Activated CD8-positive, alpha-beta memory T cell treated with anti-CD3 and anti-CD28 coated beads for 24 hours (primary cell): Measurements from ENCODE around the gene GCK.
"Not testable (repeated sequence)": the region's sequence is repeated elsewhere in the genome, so short reads cannot be mapped to it uniquely, and the experiment has no call there.

ENCODE experiments used
- DNase-seq: peaks from one replicate; pipeline ENCODE4 v3.0.0-alpha.2; 2020

GCK gene

DNA sequence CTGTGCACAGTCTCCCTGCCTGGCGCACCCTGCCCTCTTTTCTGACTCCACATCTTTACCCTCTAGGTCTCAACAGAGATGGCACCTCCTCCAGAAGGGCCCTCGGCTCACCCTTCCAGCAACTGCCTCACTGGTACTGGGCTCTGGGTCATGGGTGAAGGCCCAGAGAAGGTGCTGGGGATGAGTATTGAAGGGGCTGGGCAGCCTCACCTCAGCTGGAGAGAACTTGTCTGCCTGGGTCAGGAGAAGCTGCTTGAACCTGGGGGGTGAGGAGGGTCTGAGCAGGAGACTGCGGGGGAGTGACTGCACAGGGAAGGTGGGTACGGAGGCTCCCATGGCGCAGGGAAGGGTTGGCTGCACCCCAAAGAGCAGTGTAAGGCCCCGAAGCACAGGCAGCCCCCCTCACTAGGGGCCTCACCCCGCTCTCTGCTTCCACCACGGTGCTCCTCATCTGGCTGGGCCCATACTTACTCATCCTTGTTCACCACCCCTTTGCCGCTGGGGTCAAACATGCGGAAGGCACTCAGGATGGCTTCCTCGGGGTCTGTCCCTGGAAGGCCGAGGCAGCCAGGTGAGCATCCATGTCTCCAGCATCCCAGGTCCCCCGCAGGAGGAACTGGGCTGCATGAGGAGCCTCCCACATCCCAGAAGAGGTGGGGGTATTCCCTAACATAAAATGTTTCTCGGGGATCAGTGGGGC is 49.8 kb downstream of the GCK start:
- no peak for DNase-seq

- DNase-seq: no peak
Measured at GRCh38 chr7:44138698-44139097, 50.5 kb downstream of the GCK start.

GRCh38 chr7:44136731-44137130 is 52.5 kb downstream of the GCK start:
- DNase-seq: no peak

DNA sequence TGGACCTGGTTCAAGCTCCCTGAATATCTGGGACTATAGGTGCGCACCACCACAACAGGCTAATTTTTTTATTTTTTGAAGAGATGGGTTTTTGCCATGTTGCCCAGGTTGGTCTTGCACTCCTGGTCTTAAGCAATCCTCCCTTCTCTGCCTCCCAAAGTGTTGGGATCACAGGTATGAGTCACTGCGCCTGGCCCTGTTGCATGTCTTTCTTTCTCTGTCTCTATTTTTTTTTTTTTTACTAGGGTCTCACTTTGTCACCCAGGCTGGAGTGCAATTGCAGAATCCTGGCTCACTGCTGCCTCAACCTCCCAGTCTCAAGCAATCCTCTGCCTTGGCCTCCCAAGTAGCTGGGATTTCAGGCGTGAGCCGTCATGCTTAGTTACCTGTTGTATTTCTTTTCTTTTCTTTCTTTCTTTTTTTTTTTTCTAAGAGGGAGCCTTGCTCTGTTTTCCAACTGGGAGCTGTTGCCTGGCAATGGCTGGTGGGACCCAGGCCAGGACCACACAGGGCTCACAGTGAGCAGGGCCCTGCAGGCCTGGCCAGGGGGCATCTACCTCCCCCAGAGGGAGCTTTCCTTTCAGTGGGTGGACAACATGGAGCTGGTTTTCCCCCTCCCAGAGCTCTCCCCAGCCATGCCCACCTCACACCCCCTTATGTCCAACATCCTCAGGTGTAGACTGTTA is 54.2 kb downstream of the GCK start:
- no peak for DNase-seq

GRCh38 chr7:44133295-44133694 is 55.9 kb downstream of the GCK start:
- DNase-seq: no peak

GRCh38 chr7:44132039-44132438 is 57.2 kb downstream of the GCK start:
- DNase-seq: no peak

- DNase-seq: no peak
Measured at GRCh38 chr7:44131173-44132029, 57.8 kb downstream of the GCK start.

DNA sequence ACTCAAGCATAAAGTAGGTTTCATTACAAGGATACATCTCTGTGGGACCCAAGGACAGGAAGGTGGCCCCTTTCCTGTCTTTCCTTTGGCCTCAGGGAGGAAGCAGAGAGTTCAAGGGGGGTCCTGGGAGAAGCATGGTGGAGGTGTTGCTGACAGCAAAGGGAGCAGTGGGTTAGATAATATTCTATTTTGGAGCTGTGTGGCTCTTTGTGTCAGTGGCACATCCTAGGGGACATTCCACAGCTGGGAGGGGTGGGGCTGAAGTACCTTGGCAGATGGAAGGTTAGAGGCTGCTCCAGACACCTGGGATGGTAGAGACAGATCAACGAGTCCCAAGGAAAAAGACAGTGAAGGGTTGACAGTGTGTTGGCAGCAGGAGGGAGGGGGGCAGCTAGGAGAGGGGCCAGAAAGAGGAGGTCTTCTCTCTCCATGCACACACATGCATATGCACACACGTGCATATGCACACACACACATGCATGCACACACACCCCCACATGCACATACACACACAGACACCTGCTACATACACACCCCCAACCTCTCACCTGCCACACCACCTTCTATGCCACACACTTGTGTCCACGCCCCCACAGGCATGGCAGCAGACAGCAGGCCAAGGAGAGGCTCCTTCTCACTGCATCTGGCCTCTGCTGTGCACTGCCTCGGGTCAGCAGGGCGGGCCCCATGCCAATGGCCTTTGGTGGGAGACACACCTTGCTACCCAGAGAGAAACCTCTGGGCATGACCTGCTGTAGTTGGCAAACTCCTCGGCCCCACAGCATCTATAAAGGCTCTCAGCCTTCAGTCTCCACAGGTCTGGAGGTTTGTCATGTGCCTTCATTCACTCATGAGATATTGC is 60.3 kb downstream of the GCK start:
- DNase-seq: no peak

DNA sequence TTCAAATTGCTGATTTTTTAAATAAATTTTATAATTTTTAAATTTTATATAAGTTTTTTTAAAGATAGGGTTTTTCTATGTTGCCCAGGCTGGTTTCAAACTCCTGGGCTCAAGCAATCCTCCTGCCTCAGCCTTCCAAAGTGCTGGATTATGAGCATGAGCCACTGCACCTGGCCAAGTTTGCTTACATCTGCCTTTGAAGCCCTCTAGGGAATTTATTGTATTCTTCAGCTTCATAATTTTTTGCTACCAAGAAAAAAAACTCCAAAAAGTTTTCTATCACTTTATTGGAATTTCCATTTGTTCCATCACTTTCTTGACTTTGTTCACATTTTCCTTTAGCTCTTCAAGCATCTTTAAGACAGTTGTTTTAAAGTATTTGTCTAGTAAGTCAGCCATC is 62.1 kb downstream of the GCK start:
- DNase-seq: no peak

- DNase-seq: not testable (repeated sequence)
Measured at GRCh38 chr7:44126574-44126973, 62.7 kb downstream of the GCK start.

DNA sequence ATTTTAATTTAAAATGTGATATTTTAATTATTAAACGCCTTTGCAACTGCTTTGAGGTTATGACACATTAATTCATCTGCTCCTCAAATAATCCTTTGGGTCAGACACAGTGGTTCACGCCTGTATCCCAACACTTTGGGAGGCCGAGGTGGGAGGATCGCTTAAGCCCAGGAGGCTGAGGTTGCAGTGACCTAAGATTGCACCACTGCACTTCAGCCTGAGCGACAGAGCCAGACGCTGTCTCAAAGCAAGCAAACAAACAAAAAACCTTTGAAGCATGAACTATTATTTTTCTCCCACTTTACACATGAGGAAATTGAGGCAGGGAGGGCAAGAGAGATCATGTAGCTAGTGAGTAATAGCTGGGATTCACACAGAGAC is 64.4 kb downstream of the GCK start:
- no peak for DNase-seq

DNA sequence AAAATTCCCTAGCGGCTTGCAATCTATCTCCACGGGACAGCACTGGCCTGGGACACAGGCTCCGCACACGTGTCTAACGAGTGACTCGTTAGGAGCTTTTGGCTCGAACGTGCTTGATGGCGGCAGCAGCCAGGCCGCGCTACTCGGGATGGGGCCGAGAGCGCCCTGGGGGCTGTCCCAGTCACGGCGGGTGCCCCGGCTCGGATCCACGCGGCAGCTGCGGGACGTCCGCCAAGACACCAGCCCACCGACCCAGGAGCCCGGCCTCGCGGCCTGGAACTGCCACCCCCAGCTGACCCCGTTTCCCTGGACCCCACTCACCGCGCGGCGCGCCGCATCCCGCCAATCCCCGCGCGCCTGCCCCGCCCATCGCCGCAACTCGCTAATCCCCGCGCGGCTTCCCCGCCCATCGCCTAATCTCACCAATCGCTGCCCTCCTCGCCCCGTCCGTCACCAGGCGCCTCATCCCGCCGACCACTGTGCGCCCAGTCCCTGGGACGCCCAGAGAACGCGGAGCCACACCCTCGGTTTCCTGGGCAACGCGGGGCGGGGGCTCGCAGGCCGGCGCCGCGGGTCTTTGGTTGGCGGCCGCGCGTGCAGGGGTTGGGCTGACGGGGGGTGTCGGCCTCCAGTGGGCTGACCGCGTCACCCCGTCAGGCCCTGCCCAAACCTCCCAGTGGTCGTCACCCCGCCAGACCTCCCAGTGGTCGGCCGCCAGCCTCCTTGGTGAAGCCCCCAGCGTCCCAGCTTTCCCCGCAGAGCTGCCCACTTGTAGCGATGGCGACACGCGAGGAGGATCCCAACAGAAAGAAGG is 65.8 kb downstream of the GCK start, which contains the start of gene POLD2:
TSS of gene POLD2 (minus strand) at position 359 of the 814 bp plus-strand sequence. CDS start 1,495 bp downstream, outside the sequence.
- DNase-seq: peak; percentile 98

- DNase-seq: no peak
Measured at GRCh38 chr7:44122529-44122928, 66.7 kb downstream of the GCK start.

DNA sequence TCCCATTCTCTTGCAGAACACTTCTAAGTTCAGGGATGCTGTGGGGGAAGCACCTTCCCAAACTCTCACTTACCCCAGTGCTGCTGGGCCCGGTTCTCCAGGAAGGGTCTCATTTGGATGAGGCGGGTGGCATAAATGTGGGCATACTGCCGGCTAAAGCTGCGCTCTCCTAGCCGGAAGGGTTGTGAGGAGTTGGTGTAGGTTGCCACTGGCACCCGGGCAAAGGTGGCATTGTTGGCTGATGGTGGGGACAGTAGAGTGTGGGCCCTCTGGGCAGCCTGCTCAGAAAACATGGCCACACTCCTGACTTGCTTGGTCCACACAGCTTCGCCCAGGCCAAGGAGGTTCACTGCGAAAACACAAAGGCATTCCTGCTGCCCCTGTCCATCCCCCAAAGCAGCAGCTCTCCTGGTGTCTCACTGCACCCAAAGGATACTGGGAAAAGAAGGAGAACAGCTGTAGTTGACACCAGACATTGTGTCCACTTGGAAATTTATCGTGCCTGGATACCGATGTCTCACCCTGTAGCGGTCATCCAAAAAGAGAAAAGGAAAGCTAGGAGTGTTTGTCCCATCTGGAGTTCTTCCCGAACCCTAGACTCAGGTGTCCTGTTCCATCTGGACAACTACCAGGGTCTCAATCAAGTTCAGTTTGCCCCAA is 67.3 kb downstream of the GCK start:
- DNase-seq: no peak

DNA sequence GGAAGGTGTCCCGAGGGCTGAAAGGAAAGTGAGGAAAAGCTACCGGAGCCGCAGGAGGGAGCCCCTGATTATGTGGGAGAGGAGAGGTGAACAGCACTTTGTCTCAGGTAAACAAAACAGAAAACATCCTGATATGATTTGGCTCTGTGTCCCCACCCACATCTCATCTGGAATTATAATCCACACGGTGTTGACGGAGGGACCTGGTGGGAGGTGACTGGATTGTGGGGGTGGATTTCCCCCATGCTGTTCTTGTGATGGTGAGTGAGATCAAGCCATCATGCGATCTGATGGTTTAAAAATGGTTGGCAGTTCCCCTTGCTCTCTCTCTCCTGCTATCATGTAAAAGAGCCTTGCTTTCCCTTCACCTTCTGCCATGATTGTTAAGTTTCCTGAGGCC is 68.8 kb downstream of the GCK start:
- DNase-seq: no peak

- DNase-seq: no peak
Measured at GRCh38 chr7:44119829-44120380, 69.3 kb downstream of the GCK start.

GRCh38 chr7:44117801-44118429 is 71.3 kb downstream of the GCK start:
- DNase-seq: no peak

- DNase-seq: no peak
Measured at GRCh38 chr7:44116789-44117666, 72.2 kb downstream of the GCK start.

DNA sequence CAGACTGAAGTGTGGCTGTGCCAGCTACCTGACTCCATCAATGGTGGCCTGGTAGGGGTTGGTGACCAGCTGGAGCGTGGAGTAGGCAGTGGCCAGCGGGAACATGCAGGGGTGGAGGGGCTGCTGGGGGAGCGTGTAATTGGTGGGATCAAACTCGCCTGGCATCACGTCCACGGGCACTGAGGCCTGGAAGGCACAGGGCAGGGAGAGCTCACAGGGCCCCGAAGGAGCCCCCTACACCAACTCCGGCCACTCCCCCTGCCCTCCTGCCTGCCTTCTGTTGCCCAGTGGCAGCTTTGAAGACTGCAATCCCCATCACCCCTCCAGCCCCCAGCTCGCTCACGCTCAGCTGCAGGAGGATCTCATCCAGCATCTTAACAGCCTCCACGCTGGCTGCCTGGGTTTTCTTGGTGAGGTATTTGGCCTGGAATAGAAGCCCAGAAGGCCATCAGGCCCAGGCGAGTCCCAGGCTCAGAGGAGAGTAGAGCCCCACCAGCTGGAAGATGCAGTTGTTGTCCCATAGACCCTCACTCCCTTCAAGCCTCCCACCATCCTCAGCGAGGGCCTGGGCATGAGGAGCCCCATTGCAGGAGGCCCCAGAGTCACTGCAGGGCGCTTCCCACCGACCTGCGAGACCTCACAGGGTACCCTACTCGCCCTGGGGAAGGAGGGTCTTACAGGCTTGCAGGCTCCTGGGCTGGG is 73.0 kb downstream of the GCK start:
- DNase-seq: no peak
